Stimulated activated CD8-positive, alpha-beta memory T cell treated with anti-CD3 and anti-CD28 coated beads, Interleukin-4, amount 100 ng/mL, for 48 hours (primary cell): Measurements from ENCODE around the gene RAD51B.

Experiments used
- DNase-seq: peaks from one replicate; pipeline ENCODE4 v3.0.0-alpha.2; 2020

RAD51B gene

GRCh38 chr14:68375376-68375775, 555.8 kb downstream of the RAD51B start:
- no peak for DNase-seq

DNA sequence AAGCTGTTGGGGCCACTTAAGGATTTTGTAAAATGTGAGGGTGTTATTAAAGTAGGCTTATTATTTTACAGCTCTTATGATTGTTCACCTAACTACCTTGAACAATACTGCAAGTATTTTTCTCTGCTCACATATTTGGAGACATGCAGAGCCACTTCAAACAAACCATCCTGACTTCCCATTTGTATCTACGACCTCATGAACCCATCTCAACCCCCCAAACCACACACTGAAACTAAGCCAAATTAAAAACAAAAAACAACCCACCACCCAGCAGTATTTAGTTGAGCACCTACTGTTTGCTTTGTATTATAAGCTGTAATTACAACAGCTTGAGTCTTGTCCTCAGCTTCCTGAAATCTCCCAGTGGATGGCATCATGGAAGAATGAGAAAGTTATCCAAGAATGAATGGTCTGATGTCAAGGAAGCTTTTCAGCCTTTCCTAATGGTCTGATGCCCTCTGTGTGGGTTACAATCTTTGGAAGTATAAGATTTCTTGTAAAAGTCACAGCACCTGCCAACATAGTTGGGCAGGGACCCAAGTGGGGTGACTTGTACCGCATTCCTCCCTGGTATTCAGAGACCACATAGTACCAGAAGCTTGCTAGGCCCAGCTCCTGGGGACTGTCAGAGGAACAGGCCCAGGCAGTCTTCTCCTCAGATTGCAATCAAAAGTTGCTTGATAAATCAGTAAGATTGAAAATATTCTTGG, 556.6 kb downstream of the RAD51B start:
- DNase-seq, result no peak

GRCh38 chr14:68377006-68377405, 557.4 kb downstream of the RAD51B start:
- DNase-seq, result no peak

DNA sequence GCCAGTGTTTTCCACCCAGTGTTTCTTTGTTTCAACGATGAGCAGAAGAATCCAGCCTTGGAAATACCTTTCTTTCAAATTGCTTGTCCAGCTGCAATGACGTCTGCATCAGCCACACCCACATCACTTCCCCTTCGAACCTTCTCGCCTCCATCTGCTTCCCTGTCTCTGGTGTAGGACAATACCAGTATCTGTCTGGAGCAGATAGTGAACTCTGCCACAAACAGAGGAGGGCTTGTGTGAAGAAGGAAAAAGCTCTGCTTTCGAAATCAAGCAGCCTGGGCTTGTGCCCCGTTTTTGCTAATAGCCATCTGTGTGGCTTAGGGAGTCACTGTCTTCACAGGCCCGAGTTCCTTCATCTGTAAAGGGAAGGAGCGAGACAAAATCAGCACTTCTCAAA, 557.9 kb downstream of the RAD51B start:
- DNase-seq, result no peak

DNA sequence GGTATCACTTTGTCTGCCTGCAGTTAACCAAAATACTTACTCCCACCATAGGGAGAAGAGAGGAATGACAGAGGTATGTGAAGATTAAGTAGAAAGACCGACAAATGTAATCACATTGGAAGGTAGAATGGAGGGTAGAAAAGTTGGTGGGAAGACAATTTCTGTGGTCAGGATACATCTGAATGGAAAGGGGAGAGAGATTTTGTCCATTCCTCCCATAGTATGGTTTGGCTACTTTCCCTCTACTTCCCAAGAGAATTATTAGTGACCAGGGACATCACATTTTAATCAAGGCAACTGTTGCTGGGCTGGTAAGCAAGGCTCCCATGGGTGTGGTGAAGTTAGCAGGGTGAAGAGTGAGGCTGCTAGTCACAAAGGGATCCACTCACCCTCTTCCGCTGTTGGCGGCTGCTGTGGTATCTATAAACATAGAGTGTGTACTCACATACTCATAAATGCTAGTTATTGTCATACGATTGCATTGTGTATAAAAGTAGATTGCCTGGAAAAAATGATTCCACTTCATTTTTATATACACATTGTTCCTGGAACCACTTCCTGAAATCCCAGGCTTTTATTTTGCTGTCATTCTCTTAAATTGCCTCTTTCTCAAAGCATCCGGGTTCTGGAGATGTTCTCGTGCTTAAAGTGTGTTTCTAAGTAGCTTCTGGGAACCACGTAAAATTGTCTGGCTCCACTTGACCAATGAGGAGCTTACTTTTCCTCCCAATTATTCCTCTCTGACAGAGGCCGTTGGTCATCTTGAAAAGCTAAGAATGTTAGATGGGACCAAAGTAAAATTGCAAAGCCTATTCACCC, 560.1 kb downstream of the RAD51B start:
- DNase-seq, result no peak

- DNase-seq, result no peak
Measured at GRCh38 chr14:68380329-68380741, 560.8 kb downstream of the RAD51B start.

- no peak for DNase-seq
Measured at GRCh38 chr14:68384335-68384734, 564.8 kb downstream of the RAD51B start.

DNA sequence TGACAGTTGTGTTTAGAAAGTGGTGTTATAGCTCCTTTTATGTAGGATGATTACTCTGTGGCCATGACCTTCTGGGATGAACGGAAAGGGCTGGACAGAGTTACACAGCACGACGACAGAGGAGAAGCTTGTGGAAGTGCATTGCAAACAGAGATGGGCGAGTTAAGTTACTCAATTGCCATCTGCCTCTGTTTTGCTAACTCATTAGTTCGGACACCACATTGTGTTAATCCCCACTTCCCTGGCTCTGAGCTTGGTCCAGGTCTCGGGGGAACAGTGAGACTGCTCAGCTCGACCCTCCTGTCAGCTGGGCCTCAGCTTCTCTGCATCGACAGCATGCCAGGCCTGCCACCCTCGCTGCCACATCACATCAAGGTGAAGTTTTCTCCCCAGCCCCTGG, 565.3 kb downstream of the RAD51B start:
- no peak for DNase-seq

- no peak for DNase-seq
Measured at GRCh38 chr14:68386446-68386845, 566.9 kb downstream of the RAD51B start.

DNA sequence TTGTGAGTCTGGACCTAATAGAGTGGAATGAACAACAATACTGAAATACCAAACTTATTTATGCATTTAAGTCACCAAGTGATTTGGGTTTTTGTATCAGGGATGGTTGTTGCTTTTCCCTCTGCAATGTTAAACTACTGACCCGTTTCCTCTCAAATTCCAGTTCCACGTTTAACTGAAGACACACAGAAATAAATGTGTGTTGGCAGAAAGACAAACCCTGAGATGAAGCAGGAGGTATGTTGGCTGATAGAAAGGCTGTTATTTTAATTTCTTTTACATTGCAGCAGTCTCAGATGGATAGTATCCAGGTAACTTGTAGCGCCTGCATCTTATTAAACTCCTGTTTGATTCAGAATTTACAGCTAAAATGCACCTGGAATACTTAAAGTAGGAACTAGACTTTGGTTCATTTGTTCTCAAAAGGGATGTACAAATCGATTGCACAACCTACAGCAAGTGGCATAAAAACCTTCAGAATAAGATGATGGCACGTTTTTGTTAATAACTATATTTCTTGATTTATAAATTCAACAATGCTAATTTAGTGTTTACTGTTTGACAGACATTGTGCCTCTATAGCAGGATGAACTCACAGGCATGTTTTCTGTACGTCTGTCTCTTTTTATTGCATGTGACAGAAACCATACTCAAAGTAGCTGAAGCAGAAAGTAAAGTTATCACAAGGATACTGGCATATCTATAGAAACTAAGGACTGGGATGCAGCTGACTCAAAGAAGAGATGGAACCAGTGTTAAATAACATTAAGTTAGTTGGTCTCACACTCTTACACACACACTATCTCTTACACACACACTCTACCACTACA, 567.6 kb downstream of the RAD51B start:
- no peak for DNase-seq

DNA sequence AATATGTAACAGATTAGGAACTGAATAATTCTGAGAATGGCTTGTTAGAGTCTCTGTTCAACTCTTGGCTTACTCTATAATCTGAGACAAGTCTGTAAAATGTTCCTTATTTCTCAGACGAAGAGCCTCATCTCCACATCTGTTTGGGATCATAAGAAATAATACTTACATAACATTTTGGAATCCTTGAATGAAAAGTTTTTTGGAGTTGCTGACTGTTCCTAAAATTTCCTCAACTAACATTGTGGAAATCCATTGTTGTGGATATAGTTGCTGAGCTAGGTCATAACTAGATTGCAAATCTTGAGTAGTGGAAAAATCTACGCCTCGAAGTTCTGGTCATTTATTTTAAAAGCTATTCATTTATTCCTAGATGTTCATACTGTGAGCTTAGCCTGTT, 570.4 kb downstream of the RAD51B start:
- DNase-seq, result no peak

DNA sequence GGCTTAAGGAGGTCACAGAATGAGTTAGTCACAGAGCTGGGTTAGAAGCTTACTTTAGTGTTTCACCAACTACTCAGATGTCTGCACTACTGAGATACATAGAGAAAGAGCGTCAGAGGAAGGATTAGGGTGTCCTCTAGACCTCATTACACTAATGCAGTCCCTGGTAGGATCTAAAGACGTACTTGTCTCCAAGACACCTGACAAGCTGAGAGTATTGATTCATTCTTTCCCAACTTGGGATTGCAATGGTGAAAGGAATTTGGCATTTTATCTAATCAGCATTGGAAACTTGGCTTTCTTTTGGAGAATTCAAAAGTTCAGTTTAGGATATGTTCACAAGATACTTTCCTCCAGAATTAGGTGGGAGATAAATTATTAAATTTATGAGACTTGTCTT, 571.2 kb downstream of the RAD51B start:
- DNase-seq, result no peak

DNA sequence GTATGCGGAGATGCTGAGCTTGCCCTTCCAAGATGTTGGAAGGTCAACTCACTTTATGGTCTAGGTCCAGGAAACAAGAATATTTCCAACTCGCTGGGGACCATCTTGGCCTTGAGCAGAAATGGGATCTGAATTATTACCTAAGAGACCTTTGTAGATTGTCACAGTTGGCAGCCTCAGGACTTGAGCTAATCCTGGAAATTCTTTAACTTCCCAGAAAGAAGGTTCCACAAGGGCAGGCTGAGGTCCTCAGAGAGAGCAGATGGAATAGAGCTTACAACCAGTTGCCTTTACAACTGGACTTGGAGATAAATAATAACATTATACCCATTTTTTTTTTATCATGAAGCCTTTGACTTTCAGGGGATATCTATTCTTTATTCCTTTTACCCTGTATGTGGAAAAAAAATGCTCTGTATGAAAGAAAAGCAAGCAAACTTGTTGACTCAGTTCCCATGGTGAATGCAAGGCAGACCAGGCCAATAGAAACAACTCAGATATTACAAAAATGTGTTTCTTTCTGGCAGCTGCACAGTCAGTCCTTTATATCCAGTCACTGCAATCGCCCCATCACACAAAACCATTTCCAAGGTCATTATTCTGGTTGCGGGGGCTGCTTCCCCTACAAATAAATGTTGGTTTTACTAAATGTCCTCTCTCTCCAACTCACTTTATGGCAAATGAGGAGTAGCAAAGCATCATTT, 571.9 kb downstream of the RAD51B start:
- DNase-seq, result no peak

- no peak for DNase-seq
Measured at GRCh38 chr14:68392393-68393141, 573.0 kb downstream of the RAD51B start.

- DNase-seq, result no peak
Measured at GRCh38 chr14:68393259-68393658, 573.7 kb downstream of the RAD51B start.

DNA sequence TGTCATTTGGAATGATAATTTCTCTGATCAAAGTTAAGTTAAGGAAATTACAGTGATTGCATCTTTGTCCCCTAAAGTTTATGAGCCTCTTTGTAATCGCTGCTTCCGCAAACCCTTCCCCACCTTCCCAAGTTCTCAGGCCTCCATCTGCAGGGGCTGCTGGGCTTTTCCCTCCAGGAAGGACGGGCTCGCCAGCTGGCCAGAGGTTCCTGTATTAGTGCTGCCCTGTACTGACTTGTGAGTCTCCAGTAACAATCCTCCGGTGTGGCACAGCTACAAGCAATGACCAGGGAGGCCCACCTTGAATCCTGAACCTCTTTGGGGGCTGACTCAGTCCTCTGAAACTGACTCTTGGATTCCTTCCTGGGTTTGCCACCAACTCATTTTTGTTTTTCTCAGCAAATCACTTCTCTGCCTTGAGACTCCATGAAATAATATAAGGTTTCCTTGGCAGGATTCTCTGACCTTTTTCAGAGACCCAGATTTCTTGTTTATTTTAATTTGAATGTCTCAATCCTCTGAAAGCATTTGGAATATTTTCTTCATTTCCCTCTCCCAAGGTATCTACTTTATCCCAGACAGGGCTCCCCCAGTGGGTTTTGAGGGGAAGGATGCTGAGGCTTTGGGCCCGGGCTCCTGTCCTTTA, 574.7 kb downstream of the RAD51B start:
- DNase-seq, result no peak

- no peak for DNase-seq
Measured at GRCh38 chr14:68394764-68395143, 575.2 kb downstream of the RAD51B start.

DNA sequence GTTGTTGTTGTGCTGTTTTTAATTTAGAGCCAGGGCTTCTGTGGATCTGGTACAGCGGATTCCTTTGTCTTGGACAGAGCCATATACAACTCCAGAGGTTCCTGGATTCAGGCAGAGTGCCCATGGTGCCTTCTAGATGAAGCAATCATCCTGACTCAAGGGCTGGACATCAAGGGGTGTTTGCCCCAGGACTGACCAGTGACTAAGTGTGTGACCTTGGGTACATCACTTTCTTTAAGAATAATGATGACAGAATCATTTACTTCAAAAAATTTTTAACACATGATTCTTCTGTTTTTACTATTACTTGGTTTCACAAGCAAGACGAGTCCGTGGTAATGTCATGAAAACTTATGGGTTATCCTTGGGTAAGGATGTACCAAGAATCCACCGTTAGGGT, 576.0 kb downstream of the RAD51B start:
- no peak for DNase-seq

DNA sequence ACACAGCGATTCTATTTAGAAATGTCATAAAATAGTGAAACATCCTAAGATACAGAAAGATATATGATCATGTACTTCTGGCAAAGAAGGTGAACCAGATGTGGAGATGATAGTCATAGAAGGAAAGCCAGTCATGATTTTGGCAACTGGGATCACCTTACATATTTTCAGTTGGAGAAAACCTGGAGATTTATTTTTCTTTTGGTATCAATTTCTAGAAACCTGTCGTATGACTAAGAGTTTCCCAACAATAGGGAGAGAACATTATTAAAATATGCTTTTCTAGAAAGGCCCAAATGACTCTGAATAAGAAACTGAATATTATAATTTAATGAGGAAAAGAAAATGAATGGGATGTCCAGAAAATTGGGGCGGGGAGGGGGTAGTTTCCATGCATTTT, 576.9 kb downstream of the RAD51B start:
- no peak for DNase-seq

DNA sequence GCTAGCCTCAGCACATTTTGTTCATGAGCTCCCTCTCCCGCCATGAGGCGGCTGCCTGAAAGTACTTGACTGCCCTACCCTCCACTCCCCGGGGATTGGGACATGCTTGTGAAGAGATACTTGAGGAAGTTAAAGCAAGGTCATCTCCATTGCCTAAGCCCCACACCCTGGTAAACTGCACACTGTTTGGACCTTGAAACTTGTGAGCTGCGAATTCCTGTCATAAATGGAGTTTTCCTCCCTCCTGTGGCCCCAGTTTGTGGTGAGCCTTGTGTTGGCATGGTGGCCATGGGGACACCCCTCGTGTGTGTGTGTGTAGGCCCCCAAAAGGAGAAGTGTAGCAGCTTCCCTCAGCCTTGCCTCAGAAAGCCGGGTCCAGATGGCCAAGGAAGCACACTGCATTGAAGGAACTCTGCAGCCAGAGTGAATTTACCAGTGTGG, 577.8 kb downstream of the RAD51B start:
- no peak for DNase-seq

DNA sequence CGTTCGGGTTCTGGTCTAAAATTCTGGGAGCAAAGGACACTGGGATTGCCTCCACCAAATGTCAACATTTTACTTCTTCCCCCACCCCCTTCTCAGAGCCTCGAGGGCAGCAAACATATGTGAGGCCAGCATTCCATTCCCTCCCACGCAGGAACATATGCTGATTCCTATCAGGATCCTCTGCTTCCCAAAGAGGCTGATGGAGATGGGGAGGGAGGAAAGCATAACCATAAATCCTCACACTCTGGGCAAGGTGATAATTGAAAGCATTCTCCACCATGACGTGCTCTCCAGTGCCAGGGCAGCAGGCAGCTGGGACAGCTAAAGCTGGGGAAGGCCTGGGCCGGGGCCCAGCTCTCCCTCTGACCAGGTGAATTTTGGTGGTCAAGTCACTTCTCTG, 578.2 kb downstream of the RAD51B start:
- no peak for DNase-seq

DNA sequence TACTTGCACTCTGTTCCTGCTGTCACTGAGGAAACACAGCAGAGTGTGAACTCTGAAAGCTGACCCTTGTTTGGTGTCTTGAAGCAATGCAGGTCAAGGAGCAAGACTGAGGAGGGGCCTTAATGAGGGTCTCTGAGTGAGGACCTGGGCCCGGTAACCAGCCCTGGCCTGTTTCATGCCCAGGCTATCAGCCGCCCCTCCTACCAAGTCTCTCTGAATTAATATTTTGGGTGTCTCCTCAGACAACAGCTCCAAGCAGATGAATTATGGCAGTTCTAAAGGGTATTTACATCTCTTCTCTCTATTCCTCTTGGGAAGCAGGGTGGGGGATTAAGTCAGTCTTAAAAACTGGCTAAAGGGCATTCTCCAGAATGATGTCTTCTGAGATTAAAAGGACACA, 578.8 kb downstream of the RAD51B start:
- no peak for DNase-seq
